GM19025 (cell line): ENCODE measurements around the gene TPRG1L.

ENCODE experiments used
- ATAC-seq: cut with Tn5 transposase; IDR thresholded peaks from one replicate; pipeline ENCODE4 v1.9.1; 2021; ENCODE audit warnings: mild to moderate bottlenecking, low read depth, moderate library complexity; ENCODE audit not compliant: unreplicated experiment

TPRG1L gene

DNA sequence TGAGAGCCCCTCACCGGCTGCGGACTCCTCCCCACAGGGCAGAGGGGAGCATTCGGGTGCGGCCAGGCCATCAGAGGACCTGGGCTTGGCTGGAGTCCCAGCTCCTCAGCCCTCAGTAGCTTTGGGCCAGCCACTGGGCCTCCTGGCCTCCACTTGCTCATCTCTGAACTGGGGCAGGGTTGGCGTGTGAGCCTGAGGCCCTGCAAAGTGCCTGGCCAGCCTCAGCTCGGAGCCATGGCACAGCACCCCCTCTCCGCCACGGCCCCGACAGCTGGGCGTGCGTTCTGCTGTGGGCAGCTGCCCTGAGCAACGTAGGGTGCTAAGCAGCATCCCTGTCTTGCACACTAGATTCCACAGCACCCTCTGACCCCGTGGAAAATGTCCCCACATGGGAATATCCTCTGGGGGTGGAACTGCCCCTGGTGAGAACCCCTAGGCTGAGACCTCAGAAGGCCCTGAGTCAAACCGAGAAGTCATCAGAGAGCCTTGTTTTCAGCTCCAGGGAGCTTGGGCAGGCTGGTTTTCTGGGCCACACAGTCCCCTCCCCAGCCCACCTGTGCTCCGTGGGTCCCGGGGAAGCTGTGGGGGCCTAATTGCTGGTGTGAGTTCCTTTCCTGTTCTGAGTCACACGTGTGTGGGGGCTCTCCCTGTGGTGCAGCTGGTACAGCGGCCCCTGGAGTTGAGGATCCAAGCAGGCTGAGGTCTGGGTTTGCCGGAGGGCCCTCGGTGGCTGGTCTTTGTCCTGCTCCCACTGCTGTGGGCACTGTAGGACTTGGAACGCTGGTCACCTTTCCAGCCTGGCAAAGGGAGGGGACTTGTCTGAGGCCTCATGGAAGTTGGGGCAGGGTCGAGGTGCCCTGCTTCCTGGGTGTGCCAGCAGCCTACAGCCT is 52.0 kb downstream of the TPRG1L start:
- peak; percentile 59 for ATAC-seq

DNA sequence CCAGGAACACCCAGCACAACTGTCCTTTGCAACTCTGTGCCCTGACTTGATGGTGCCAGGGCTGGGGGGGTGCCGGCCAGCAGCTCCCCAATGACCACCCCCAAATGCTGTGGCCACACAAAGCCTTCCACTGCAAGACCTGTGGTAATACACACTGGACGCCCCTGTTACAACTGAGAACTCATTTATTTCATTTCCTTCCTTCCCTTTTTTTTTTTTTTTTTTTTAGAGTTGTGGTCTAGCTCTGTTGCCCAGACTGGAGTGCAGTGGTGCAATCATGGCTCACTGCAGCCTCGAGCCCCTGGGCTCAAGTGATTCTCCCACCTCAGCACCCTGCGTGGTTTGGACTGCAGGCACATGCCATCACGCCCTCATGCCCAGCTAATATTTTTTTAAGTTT is 52.7 kb downstream of the TPRG1L start:
- ATAC-seq: no peak

DNA sequence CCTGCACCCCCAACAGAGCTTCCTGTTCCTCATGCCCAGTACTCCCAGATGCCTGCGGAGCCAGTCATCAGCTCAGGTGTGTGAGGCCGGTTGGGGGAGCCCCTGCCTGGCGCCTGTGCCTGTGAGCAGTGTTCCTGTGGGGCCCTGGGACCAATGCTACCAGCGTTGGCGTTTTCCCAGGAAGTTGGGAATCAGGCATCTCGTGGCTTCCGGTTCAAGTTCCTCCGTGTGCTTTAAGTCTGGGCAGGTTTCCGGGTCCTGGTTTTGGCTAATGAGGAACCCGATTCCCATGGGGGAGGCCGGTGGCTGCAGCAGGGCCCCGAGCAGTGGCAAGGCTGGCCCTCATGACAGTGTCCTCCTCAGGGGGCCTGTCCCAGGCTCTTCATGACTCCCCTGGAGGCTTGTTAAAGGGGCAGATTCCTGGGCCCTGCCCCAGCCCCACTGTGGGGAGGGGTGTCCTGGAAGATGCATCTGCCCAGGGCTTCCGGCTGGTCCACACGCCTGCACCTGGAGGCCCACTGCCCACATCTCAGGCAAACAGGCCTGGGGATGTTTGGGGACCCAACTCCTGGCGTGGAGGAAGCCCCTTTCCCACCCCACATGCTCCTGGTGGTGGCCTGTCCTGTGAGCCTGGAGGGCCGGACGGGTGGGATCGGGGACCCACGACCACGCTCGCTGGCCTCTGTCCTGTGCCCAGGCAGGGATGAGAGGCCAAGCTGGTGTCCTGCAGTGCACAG is 53.7 kb downstream of the TPRG1L start:
- no peak for ATAC-seq

DNA sequence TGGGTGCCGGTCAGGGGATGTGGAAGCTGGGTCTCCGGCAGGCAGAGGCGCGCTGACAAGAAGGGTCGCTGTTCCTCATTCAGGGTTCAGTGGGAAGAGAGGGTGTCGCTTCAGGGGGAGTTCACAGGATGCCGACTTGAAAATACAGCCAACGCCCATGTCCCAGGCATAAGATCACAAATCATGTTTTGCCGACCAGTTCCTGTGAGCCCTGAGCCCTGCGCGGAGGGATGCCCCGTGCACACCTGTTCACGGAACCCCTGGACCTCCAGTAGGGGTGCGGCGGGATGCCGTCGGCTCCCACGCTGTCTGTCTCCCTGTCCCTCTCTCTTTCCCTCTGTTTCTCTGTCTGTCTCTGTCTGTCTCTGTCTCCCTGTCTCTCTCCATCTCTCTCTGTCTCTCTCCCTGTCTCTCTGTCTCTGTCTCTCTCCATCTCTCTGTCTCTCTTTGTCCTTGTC is 54.3 kb downstream of the TPRG1L start:
- no peak for ATAC-seq
